ENCODE measurements around the gene GPRIN1. TPM values are rescaled to one million over a fixed set of nuclear protein-coding genes. Genes with fewer than 3 reads are reported as not detected.
A peak's percentile ranks its signal among the peaks of the same experiment; 100 is the strongest.

Gene GPRIN1
- total RNA-seq, 4 donors from 2014 or later = 0.40 to 1.4 TPM; not detected in 2

- no peak for DNase-seq
- peaks cover 0 to 10% of the 10 kb centered on the region in 2 donors for H3K4me1 ChIP-seq
- H3K9me3 ChIP-seq = no peaks in the 10 kb centered on the region
- no peaks in the 10 kb centered on the region for H3K36me3 ChIP-seq
- H3K4me3 ChIP-seq = peak overlapping the region in 1 of 2 donors; percentile 15
- H3K27ac ChIP-seq = no peak overlapping the region
- TF ChIP-seq POLR2A (IDR thresholded peaks at IDR 0.05) = no peak
- TF ChIP-seq CTCF (IDR thresholded peaks at IDR 0.05) = no peak
- intact Hi-C loops (cut with DNase I; ENCODE audit: low total_unique reads) = no loop called here
- H3K27me3 ChIP-seq = peaks cover 16 to 45% of the 10 kb centered on the region in 2 donors
Measured at GRCh38 chr5:176630681-176631222, 20.8 kb upstream of the GPRIN1 start.

GRCh38 chr5:176629853-176630680, 20.1 kb upstream of the GPRIN1 start, which contains the start of the genes EIF4E1B and SNCB:
Gene EIF4E1B, plus strand, starts transcription at chr5:176630675. Its CDS starts 12,113 bp downstream, at chr5:176642788.
Gene SNCB, minus strand, starts transcription at chr5:176630534. Its CDS starts 880 bp downstream, at chr5:176629654.
- Histone ChIP-seq H3K27me3 (peaks cover 16 to 45% of the 10 kb centered on the region in 2 donors), H3K9me3 (no peaks in the 10 kb centered on the region), H3K36me3 (no peaks in the 10 kb centered on the region), H3K4me3 (peak within 1 kb of the TSS in 1 of 2 donors; percentile 15), H3K4me1 (peaks cover 0 to 10% of the 10 kb centered on the region in 2 donors), H3K27ac (no peak within 1 kb of the TSS)
- DNase-seq = no peak
- no peak for TF ChIP-seq POLR2A (IDR thresholded peaks at IDR 0.05)
- no peak for TF ChIP-seq CTCF (IDR thresholded peaks at IDR 0.05)
- intact Hi-C loops (cut with DNase I; ENCODE audit: low total_unique reads) = no loop called here

- Histone ChIP-seq H3K4me1 (peaks cover 0 to 10% of the 10 kb centered on the region in 2 donors), H3K4me3 (no peak overlapping the region), H3K36me3 (no peaks in the 10 kb centered on the region), H3K27me3 (peaks cover 16 to 45% of the 10 kb centered on the region in 2 donors), H3K9me3 (no peaks in the 10 kb centered on the region), H3K27ac (no peak overlapping the region)
- no peak for DNase-seq
- no peak for TF ChIP-seq CTCF (IDR thresholded peaks at IDR 0.05)
- no peak for TF ChIP-seq POLR2A (IDR thresholded peaks at IDR 0.05)
- intact Hi-C loops (cut with DNase I; ENCODE audit: low total_unique reads) = no loop called here
Measured at GRCh38 chr5:176629317-176629852, 19.4 kb upstream of the GPRIN1 start.

GRCh38 chr5:176628406-176629228, 18.7 kb upstream of the GPRIN1 start:
- Histone ChIP-seq H3K27ac (no peak overlapping the region), H3K4me3 (no peak overlapping the region), H3K36me3 (no peaks in the 10 kb centered on the region), H3K27me3 (peaks cover 16 to 45% of the 10 kb centered on the region in 2 donors), H3K9me3 (no peaks in the 10 kb centered on the region), H3K4me1 (peaks cover 0 to 10% of the 10 kb centered on the region in 2 donors)
- no peak for TF ChIP-seq POLR2A (IDR thresholded peaks at IDR 0.05)
- DNase-seq = no peak
- intact Hi-C loops (cut with DNase I; ENCODE audit: low total_unique reads) = no loop called here

- peaks cover 16 to 45% of the 10 kb centered on the region in 2 donors for H3K27me3 ChIP-seq
- peaks cover 0 to 10% of the 10 kb centered on the region in 2 donors for H3K4me1 ChIP-seq
- H3K36me3 ChIP-seq = no peaks in the 10 kb centered on the region
- TF ChIP-seq CTCF (IDR thresholded peaks at IDR 0.05) (no peak), POLR2A (IDR thresholded peaks at IDR 0.05) (no peak)
- intact Hi-C loops (cut with DNase I; ENCODE audit: low total_unique reads) = no loop called here
- H3K27ac ChIP-seq = no peak overlapping the region
- H3K9me3 ChIP-seq = no peaks in the 10 kb centered on the region
- DNase-seq = no peak
- H3K4me3 ChIP-seq = no peak overlapping the region
Measured at GRCh38 chr5:176627582-176627981, 17.6 kb upstream of the GPRIN1 start.
